K562 (cell line): ENCODE data around the gene RAB7A. TPM values are rescaled to one million over a fixed set of nuclear protein-coding genes. Genes with fewer than 3 reads are reported as not detected.

ENCODE experiments used
- ATAC-seq: fragments of 200-7000 bp; cut with Tn5 transposase; 3 replicates; pipeline ENCODE4 v1.9.1; 2020; ENCODE audit warnings: moderate library complexity
- BruUV-seq: library from RNA; stranded (reverse); fragments of 400-500 nt; replicated peaks from 2 replicates; lab custom pipeline; 2021; lab: Mats Ljungman, UMichigan
- CTCF ChIA-PET: fragments of 300-600 bp; formaldehyde crosslinking; extraction: SDS; loops from one replicate; lab custom pipeline; 2021; ENCODE audit warnings: low intra/inter-chr PET ratio; lab: Yijun Ruan, JAX
- POLR2A ChIA-PET: fragments of 300-600, 350-650 bp; sonication (Branson Sonifier 250); formaldehyde crosslinking; extraction: SDS; loops from one replicate; lab custom pipeline; 2021; ENCODE audit warnings: antibody characterized with exemption, inconsistent platforms; lab: Yijun Ruan, JAX
- DNase-seq, 4 experiments: peaks; one replicate each; pipeline versions ENCODE4 v3.0.0 to v3.0.0-alpha.2; 2011 to 2018; ENCODE audit warnings: low spot score in 3 of 4, mixed read lengths in 3 of 4; ENCODE audit errors: extremely low read depth in 1 of 4
- FAIRE-seq: peaks from 2 replicates; lab custom pipeline; 2011; peaks lifted over from hg19 to GRCh38; lab: Jason Lieb, UNC
- H2AFZ ChIP-seq: 2 replicates; pipeline ENCODE4 v1.6.0; 2011; ENCODE audit warnings: low read depth, low read length, control low read depth, inconsistent platforms
- H3K27ac ChIP-seq: fragments of 200-600 bp; 3 replicates; pipeline ENCODE4 v1.8.0; 2011; ENCODE audit warnings: low read depth, mild to moderate bottlenecking, control low read depth, inconsistent platforms, low read length, moderate library complexity, mixed read lengths; ENCODE audit errors: extremely low read depth
- H3K27me3 ChIP-seq, 2 experiments: fragments of 300-600 bp in 1 of 2; 2 replicates in 1 of 2; 3 replicates in 1 of 2; pipeline versions ENCODE4 v1.6.0 to v1.8.0; 2011; ENCODE audit warnings: inconsistent platforms in 2 of 2, low read length in 2 of 2, mild to moderate bottlenecking in 1 of 2, mixed read lengths in 1 of 2, moderate library complexity in 1 of 2; ENCODE audit not compliant: control insufficient read depth in 2 of 2, insufficient read depth in 2 of 2
- H3K36me3 ChIP-seq: fragments of 300-600 bp; 3 replicates; pipeline ENCODE4 v1.8.0; 2011; ENCODE audit warnings: mild to moderate bottlenecking, low read length, inconsistent platforms; ENCODE audit not compliant: control insufficient read depth, insufficient read depth
- H3K4me1 ChIP-seq, 2 experiments: fragments of 200-600 bp in 1 of 2; replicated peaks in 1 of 2; 2 replicates in 1 of 2; 3 replicates in 1 of 2; pipeline versions ENCODE4 v1.5.1 to v1.8.0; 2011; ENCODE audit warnings: inconsistent platforms in 2 of 2, low read length in 2 of 2, mild to moderate bottlenecking in 1 of 2, mixed read lengths in 1 of 2, moderate library complexity in 1 of 2; ENCODE audit not compliant: control insufficient read depth in 2 of 2, insufficient read depth in 2 of 2
- H3K4me2 ChIP-seq: 2 replicates; pipeline ENCODE4 v1.6.1; 2011; ENCODE audit warnings: low read length, control low read depth, inconsistent platforms, mixed read lengths; ENCODE audit not compliant: insufficient read depth
- H3K4me3 ChIP-seq: fragments of 200-600 bp; sonication (generic), shearing (Covaris generic); 2 replicates; pipeline ENCODE4 v1.5.1; 2016; ENCODE audit warnings: control low read depth, inconsistent platforms
- H3K79me2 ChIP-seq: fragments of 200-600 bp; 3 replicates; pipeline ENCODE4 v1.8.0; 2011; ENCODE audit warnings: low read length, inconsistent platforms; ENCODE audit not compliant: control insufficient read depth, insufficient read depth
- H3K9ac ChIP-seq, 2 experiments: 2 replicates each; pipeline versions ENCODE4 v1.6.0 to v1.6.1; 2011; ENCODE audit warnings: low read depth in 2 of 2, low read length in 2 of 2, control low read depth in 1 of 2, inconsistent platforms in 1 of 2, mild to moderate bottlenecking in 1 of 2, mixed read lengths in 1 of 2; ENCODE audit not compliant: insufficient read depth in 1 of 2
- H3K9me1 ChIP-seq: one replicate; pipeline ENCODE4 v1.6.0; 2011; ENCODE audit warnings: inconsistent platforms, mild to moderate bottlenecking, low read length, moderate library complexity; ENCODE audit not compliant: control insufficient read depth, insufficient read depth
- H3K9me3 ChIP-seq: replicated peaks from 2 replicates; pipeline ENCODE4 v1.5.1; 2011; ENCODE audit warnings: low read depth, low read length, inconsistent platforms; ENCODE audit not compliant: control insufficient read depth, insufficient read depth
- H4K20me1 ChIP-seq: replicated peaks from 2 replicates; pipeline ENCODE4 v1.6.1; 2011; ENCODE audit warnings: low read length, inconsistent platforms, mixed read lengths; ENCODE audit not compliant: control insufficient read depth, insufficient read depth
- BRD9 ChIP-seq: fragments of 450-650 bp; IDR thresholded peaks from 2 replicates; pipeline ENCODE4 v1.6.1; 2018; ENCODE audit warnings: low read depth; ENCODE audit not compliant: partially characterized antibody
- MCM3 ChIP-seq: fragments of 450-650 bp; IDR thresholded peaks from 2 replicates; pipeline ENCODE4 v1.6.1; 2016
- MTF1 ChIP-seq: fragments of 250-450 bp; sonication (Bioruptor Pico); IDR thresholded peaks from 2 replicates; pipeline ENCODE4 v1.9.0; 2021; ENCODE audit warnings: moderate library complexity, mild to moderate bottlenecking, inconsistent platforms, borderline replicate concordance
- POLR3G ChIP-seq: IDR thresholded peaks from 2 replicates; pipeline ENCODE4 v1.6.1; 2011; ENCODE audit not compliant: insufficient read length, insufficient replicate concordance; ENCODE audit errors: extremely low read depth
- POU5F1 ChIP-seq: fragments of 150-350 bp; IDR thresholded peaks from 2 replicates; pipeline ENCODE4 v1.6.1; 2014; ENCODE audit warnings: borderline replicate concordance, low read length, low read depth, mild to moderate bottlenecking; ENCODE audit not compliant: partially characterized antibody
- RBM14 ChIP-seq: fragments of 200-400 bp; formaldehyde crosslinking; IDR thresholded peaks from 2 replicates; pipeline ENCODE4 v1.6.1; 2018; ENCODE audit warnings: low read depth, mild to moderate bottlenecking, low read length, moderate library complexity, borderline replicate concordance; ENCODE audit not compliant: insufficient read depth
- SPI1 ChIP-seq: IDR thresholded peaks from 2 replicates; pipeline ENCODE4 v1.6.1; 2011; ENCODE audit warnings: low read depth, low read length, control low read depth, borderline replicate concordance
- SREBF1 ChIP-seq: fragments of 150-350 bp; IDR thresholded peaks from 2 replicates; pipeline ENCODE4 v1.6.1; 2014; ENCODE audit warnings: antibody characterized with exemption, low read depth, low read length, borderline replicate concordance
- ZNF146 ChIP-seq: IDR thresholded peaks from one replicate; pipeline ENCODE4 v1.6.1; 2018; ENCODE audit warnings: missing compliant biosample characterization; ENCODE audit not compliant: unreplicated experiment
- ZNF174 ChIP-seq: fragments of 250-450 bp; sonication (Bioruptor Pico); IDR thresholded peaks from 2 replicates; pipeline ENCODE4 v1.4.0; 2020; ENCODE audit warnings: mild to moderate bottlenecking
- ZNF785 ChIP-seq: fragments of 250-450 bp; sonication (Bioruptor Pico); IDR thresholded peaks from 2 replicates; pipeline ENCODE4 v1.4.0; 2020; ENCODE audit warnings: mild to moderate bottlenecking
- WGBS: fragments of 100-300 bp; shearing (Covaris generic); methylation state at CpG from one replicate; pipeline ENCODE4 v1.1.6; 2016; ENCODE audit warnings: low coverage, mixed read lengths; ENCODE audit not compliant: insufficient coverage; ENCODE audit errors: missing lambda C conversion rate; 5-methylcytosine and 5-hydroxymethylcytosine counted together
- in situ Hi-C: fragments of 300-500 bp; cut with MboI; formaldehyde crosslinking; loops from 4 replicates; pipeline ENCODE4 v1.15.0; 2018; ENCODE audit warnings: inconsistent platforms, mixed read lengths
- intact Hi-C: fragments of 100-400 bp; cut with micrococcal nuclease; formaldehyde crosslinking; loops from 2 replicates; pipeline ENCODE4 v1.14.2; 2022
- polyA plus RNA-seq, 8 experiments: library from polyadenylated mRNA; depleted of rRNA in 4 of 8; stranded (reverse) in 5 of 8; unstranded in 3 of 8; fragments of >200 nt; fragmentation: Nextera tagmentation in 2 of 8; fragmentation: Illumina TruSeq in 1 of 8; extraction: Ambion mirVana in 2 of 8; extraction: Trizol in 1 of 8; gene quantifications; 2 replicates each; pipeline versions ENCODE4 v1.2.1 to v1.2.3, GENCODE V29; 2011 to 2014; ENCODE audit warnings: inconsistent platforms in 1 of 8, missing spikeins in 1 of 8
- total RNA-seq, 7 experiments: library from RNA; depleted of rRNA in 6 of 7; stranded (reverse); fragments of >200 nt in 6 of 7; fragmentation: Illumina TruSeq in 2 of 7; extraction: Trizol in 2 of 7; gene quantifications; 2 replicates each; pipeline versions ENCODE4 v1.2.1 to v1.2.3, GENCODE V29; 2011 to 2021; ENCODE audit warnings: low replicate concordance in 1 of 7
- TF ChIP-seq, protein P1 (sequence below), 2 experiments: fragments of 450-650 bp; IDR thresholded peaks; 2 replicates each; pipeline ENCODE4 v1.6.1; 2018; ENCODE audit warnings: mild to moderate bottlenecking in 2 of 2, low read depth in 1 of 2; ENCODE audit not compliant: partially characterized antibody in 2 of 2

Gene RAB7A
- total and polyA plus RNA-seq, 9 of the 15 experiments (the other 6 are each of a cell fraction or from before 2014, with no cell fraction given) = 30.9 to 204 (median 72.8) TPM

GRCh38 chr3:128801779-128802380 is 75.9 kb downstream of the RAB7A start:
- FAIRE-seq (no peak), DNase-seq (no peak), ATAC-seq (no peak)
- CTCF ChIA-PET = no interaction called here
- intact Hi-C loops = loop anchor here (5.0 kb wide), 1 partner anchor 45 kb away; no protein-coding TSS in a partner anchor
- Histone ChIP-seq H3K9me3 (no peaks in the 10 kb centered on the region), H3K79me2 (peaks cover 39% of the 10 kb centered on the region), H3K27ac (no peak overlapping the region), H3K27me3 (no peaks in the 10 kb centered on the region), H3K4me1 (peaks cover 0 to 22% of the 10 kb centered on the region in 2 experiments; a peak in 3 of 5 replicates), H3K4me3 (no peak overlapping the region), H2AFZ (no peak overlapping the region), H3K9ac (no peak overlapping the region), H3K36me3 (peaks cover 68% of the 10 kb centered on the region), H3K4me2 (no peak overlapping the region), H4K20me1 (no peaks in the 10 kb centered on the region), H3K9me1 (no peaks in the 10 kb centered on the region)
- TF ChIP-seq ZNF785 (CRISPR knock-in tag) (no peak), POLR3G (no peak), MCM3 (no peak), MTF1 (no peak), ZNF146 (CRISPR knock-in tag) (no peak), ZNF174 (no peak)
- POLR2A ChIA-PET = no interaction called here
- in situ Hi-C loops = no loop called here
- BruUV-seq = no TSS peak
- 45% methylated on average over 2 of the region's 2 CpGs for WGBS

DNA sequence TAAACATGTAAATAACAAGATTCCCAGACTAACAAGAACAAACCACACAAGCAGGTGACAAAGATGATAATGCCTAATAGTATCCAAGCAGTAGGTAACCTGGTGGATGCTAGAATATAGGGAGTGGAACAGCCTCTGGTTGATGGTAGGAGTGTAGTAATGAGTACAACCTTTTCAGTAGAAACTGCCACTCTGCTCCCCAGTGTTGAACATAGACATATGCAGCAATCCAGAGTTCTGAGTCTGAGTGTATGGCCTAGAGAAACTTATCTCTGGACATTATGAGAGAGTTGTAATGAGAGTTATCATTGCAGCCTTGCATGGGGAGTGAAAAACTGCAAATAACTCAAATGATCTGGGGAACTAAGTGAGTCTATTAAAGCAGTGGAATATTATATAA is 77.3 kb downstream of the RAB7A start:
- no peak overlapping the region for H3K4me3 ChIP-seq
- DNase-seq = no peak
- intact Hi-C loops = loop anchor here (5.0 kb wide), 1 partner anchor 44 kb away; no protein-coding TSS in a partner anchor

More for the DNA sequence above, 77.3 kb downstream of the RAB7A start:
- Histone ChIP-seq H3K9ac (no peak overlapping the region; a peak in 1 of 4 replicates), H3K9me3 (no peaks in the 10 kb centered on the region), H3K79me2 (peaks cover 39% of the 10 kb centered on the region), H3K9me1 (no peaks in the 10 kb centered on the region), H2AFZ (no peak overlapping the region), H3K27ac (peak overlapping the region; percentile 51; the same call in 1 of the 3 replicates), H3K36me3 (peaks cover 65% of the 10 kb centered on the region), H3K4me2 (no peak overlapping the region), H3K4me1 (peaks cover 0 to 22% of the 10 kb centered on the region in 2 experiments; a peak in 3 of 5 replicates), H3K27me3 (no peaks in the 10 kb centered on the region), H4K20me1 (no peaks in the 10 kb centered on the region)
- POLR2A ChIA-PET = interaction anchor here (1.3 kb wide), 1 partner anchor 12 kb away, joined by 4 read pairs; no protein-coding TSS in a partner anchor
- in situ Hi-C loops = no loop called here
- CTCF ChIA-PET = no interaction called here
- BruUV-seq = no TSS peak
- peak; percentile 69 for ATAC-seq
- TF ChIP-seq SREBF1 = no peak
- no peak for TF ChIP-seq POU5F1
- TF ChIP-seq RBM14 = no peak
- TF ChIP-seq SPI1 = no peak
- no peak for TF ChIP-seq BRD9
- TF ChIP-seq, protein P1, sequence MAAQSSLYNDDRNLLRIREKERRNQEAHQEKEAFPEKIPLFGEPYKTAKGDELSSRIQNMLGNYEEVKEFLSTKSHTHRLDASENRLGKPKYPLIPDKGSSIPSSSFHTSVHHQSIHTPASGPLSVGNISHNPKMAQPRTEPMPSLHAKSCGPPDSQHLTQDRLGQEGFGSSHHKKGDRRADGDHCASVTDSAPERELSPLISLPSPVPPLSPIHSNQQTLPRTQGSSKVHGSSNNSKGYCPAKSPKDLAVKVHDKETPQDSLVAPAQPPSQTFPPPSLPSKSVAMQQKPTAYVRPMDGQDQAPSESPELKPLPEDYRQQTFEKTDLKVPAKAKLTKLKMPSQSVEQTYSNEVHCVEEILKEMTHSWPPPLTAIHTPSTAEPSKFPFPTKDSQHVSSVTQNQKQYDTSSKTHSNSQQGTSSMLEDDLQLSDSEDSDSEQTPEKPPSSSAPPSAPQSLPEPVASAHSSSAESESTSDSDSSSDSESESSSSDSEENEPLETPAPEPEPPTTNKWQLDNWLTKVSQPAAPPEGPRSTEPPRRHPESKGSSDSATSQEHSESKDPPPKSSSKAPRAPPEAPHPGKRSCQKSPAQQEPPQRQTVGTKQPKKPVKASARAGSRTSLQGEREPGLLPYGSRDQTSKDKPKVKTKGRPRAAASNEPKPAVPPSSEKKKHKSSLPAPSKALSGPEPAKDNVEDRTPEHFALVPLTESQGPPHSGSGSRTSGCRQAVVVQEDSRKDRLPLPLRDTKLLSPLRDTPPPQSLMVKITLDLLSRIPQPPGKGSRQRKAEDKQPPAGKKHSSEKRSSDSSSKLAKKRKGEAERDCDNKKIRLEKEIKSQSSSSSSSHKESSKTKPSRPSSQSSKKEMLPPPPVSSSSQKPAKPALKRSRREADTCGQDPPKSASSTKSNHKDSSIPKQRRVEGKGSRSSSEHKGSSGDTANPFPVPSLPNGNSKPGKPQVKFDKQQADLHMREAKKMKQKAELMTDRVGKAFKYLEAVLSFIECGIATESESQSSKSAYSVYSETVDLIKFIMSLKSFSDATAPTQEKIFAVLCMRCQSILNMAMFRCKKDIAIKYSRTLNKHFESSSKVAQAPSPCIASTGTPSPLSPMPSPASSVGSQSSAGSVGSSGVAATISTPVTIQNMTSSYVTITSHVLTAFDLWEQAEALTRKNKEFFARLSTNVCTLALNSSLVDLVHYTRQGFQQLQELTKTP (IDR thresholded peaks at IDR 0.05; ENCODE audit: low read depth in 1 of 2, partially characterized antibody in 2 of 2) = no peak
- FAIRE-seq = no peak
